Lower leg skin (tissue), 4 donors: ENCODE data around the gene TMEM218. TPM values are rescaled to one million over a fixed set of nuclear protein-coding genes. Genes with fewer than 3 reads are reported as not detected.

Experiments
- DNase-seq, 2 donors: peaks; one replicate each; pipeline ENCODE4 v3.0.0-alpha.2; 2019; ENCODE audit warnings: low spot score in 2 of 2
- H3K4me3 ChIP-seq: fragments of 200-600 bp; sonication (generic); 2 replicates; pipeline ENCODE4 v1.5.1; 2017; ENCODE audit warnings: mild to moderate bottlenecking, low read depth; ENCODE audit not compliant: poor library complexity, severe bottlenecking
- CTCF ChIP-seq, 3 donors: fragments of 450-650 bp; IDR thresholded peaks; one replicate each; pipeline ENCODE4 v1.5.1; 2016; ENCODE audit warnings: antibody characterized with exemption in 3 of 3, mild to moderate bottlenecking in 3 of 3, moderate library complexity in 2 of 3
- POLR2A ChIP-seq, 2 donors: fragments of 450-650 bp; IDR thresholded peaks; one replicate each; pipeline ENCODE4 v1.6.1; 2016 to 2017; ENCODE audit warnings: antibody characterized with exemption in 2 of 2, mild to moderate bottlenecking in 1 of 2, moderate library complexity in 1 of 2
- WGBS, 2 donors: methylation state at CpG; one replicate each; pipeline ENCODE4 v1.1.5; 2018; 5-methylcytosine and 5-hydroxymethylcytosine counted together
- intact Hi-C: fragments of 100-400 bp; cut with DNase I; formaldehyde crosslinking; loops from one replicate; pipeline ENCODE4 v1.15.0; 2023; ENCODE audit warnings: low total_unique reads
- total RNA-seq, 4 donors: library from RNA; depleted of rRNA; stranded (reverse); fragments of >200 nt; gene quantifications; one replicate each; pipeline ENCODE4 v1.1.0, GENCODE V29; 2016

The TMEM218 gene
- total RNA-seq, 4 donors from 2014 or later: 8.6 to 17.1 (median 13.6) TPM

DNA sequence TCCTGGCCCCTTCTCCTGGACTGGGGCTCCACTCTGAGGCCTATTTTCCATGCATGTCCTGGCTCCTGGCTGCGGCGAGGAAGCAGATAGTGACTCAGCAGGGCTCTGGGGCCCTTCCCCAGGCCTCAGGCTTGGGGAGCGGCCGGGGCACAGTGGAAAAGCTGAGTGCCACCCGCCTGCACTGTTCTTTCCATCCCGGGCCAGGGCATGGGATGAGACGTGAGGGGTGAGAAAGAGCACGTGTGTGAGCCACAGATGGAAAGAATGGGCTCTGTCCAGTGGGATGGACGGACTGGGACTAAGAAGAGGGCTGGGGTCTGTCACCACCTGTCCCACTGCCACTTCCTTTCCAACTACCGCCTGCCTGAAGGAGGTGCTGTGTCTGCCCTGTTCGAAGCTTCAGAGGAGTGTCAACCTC is 35.5 kb downstream of the TMEM218 start:
- WGBS, 2 donors: 36 to 42% methylated on average over 10 to 11 of the region's 11 CpGs
- H3K4me3 ChIP-seq: no peak overlapping the region
- no peak for TF ChIP-seq CTCF (IDR thresholded peaks at IDR 0.05)
- no peak for TF ChIP-seq POLR2A (IDR thresholded peaks at IDR 0.05)
- peak in 1 of 2 donors; percentile 86 for DNase-seq
- intact Hi-C loops: loop anchor here (5.0 kb wide), 1 partner anchor 1326 kb away; no protein-coding TSS in a partner anchor

- TF ChIP-seq POLR2A (IDR thresholded peaks at IDR 0.05) (no peak), CTCF (IDR thresholded peaks at IDR 0.05) (no peak)
- no peak overlapping the region for H3K4me3 ChIP-seq
- peak in 1 of 2 donors; percentile 81 for DNase-seq
- intact Hi-C loops: loop anchor here (5.0 kb wide), 1 partner anchor 1327 kb away; no protein-coding TSS in a partner anchor
- WGBS, 2 donors: 80 to 86% methylated on average over 7 of the region's 7 CpGs
Measured at GRCh38 chr11:125075242-125075625, 36.2 kb downstream of the TMEM218 start.

DNA sequence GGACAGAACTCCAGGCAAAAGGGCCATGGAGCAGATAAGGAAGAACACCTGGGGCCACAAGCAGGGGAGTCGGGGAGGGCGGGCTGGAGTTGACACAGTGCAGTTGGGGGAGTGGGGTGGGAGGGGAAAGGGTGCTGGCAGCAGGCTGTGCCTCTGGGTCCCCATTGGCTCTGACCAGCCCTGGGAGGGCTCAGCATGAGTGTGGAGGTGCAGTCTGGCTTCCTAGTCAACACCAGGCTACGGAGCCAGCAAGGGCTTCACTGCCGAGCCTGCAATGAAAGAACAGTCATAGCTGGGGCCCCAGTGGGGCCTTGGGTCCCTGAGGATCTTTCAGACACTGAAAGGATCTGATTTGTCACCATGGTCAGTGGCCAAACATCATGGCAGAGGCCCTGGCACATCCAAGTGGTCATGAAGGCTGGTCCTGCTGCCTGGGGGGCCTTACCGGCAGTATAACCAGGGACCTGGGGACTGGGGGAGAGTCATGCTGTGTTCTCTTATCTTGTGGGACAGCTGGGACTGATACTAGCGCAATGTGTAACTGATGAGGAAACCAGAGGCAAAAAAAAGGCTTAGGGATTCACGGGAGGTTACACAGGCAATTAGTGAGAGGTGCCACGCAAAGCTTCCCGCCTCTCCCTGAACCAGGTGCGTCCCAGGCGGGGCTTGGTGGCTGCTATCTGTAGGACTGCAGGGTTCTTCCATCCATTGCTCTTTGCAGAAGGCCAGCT is 36.8 kb downstream of the TMEM218 start:
- TF ChIP-seq POLR2A (IDR thresholded peaks at IDR 0.05) (no peak), CTCF (IDR thresholded peaks at IDR 0.05) (no peak)
- DNase-seq: peak in 1 of 2 donors; percentile 72
- 85 to 95% methylated on average over 11 of the region's 11 CpGs for WGBS, 2 donors
- no peak overlapping the region for H3K4me3 ChIP-seq
- intact Hi-C loops: loop anchor here (5.0 kb wide), 1 partner anchor 1328 kb away; no protein-coding TSS in a partner anchor

DNA sequence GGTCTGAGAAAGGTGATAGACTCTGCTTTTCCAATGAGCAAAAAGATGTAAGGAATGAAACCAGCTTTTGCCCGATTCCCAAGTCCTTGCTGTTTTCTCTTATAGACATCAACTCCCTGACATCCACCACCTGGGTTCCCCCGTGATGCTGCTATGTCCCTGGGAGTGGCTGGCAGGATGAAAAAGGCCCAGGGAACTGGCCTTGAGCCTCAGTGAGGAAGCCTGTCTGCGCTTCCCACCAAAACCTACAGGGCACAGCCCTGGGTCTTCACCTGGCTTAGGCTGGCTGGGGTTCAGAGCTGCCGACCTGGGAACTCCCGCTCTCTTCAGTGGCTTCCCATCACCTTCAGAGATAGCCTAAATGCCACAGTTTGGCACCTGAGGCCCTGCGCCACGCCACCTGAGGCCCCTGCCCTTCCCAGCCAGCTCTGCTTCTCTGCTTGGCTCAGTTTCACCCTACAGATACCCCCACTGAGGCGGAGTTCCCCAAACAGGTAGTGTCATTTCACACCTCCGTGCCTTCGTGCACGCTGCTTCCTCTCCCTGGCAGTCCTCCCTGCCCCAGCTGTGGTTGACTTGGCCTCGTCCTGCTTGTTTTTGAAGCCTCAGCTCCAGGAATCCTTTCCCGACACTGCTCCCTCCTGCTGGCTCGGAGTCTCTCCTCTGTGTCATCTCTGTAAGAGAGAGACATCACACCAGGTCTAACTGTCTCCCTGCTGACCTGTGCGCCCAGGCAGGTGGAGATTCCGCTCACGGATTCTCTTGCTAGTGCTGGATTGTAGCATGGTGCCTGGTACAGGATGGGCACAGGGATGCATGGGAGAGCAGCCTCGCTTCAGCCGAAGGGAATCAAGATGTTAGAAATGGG is 37.6 kb downstream of the TMEM218 start:
- no peak for TF ChIP-seq CTCF (IDR thresholded peaks at IDR 0.05)
- TF ChIP-seq POLR2A (IDR thresholded peaks at IDR 0.05): no peak
- WGBS, 2 donors: 64 to 73% methylated on average over 19 of the region's 19 CpGs
- intact Hi-C loops: no loop called here
- H3K4me3 ChIP-seq: no peak overlapping the region
- peak in 1 of 2 donors; percentile 81 for DNase-seq

DNA sequence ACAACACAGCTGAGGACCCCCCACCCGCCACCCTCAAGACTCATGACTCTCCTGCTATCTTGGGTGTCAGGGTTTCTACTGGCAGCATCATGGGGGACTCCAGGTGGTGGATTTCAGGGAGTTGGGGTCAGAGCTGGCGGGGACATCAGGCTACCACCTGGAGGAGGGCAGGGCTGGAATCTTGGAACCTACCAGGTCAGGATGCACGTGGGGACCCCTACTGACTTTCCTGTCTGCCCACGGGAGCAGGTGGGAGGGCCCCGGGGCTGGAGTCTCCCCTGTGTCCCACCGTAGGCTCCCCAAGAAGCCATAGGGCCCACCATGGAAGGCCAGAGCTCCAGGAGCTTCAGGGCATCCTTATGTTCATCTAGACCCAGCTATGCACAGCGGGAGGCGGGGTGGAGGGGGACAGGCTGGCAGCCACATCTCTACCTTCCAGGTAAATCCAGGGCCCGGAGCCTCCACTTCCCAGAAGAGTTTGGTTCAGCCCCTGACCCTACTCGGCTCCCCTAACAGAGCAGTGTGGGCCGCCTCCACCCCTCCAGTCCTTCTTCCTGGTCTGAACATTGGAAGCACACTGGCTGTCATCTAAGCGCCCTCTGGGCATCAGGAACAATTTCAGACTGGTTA is 38.4 kb downstream of the TMEM218 start:
- intact Hi-C loops: no loop called here
- TF ChIP-seq CTCF (IDR thresholded peaks at IDR 0.05) (no peak), POLR2A (IDR thresholded peaks at IDR 0.05) (no peak)
- no peak overlapping the region for H3K4me3 ChIP-seq
- 87 to 89% methylated on average over 10 to 12 of the region's 12 CpGs for WGBS, 2 donors
- peak in 1 of 2 donors; percentile 84 for DNase-seq
